ENCODE measurements around the gene CREG1. TPM values are rescaled to one million over a fixed set of nuclear protein-coding genes. Genes with fewer than 3 reads are reported as not detected.
A peak's percentile ranks its signal among the peaks of the same experiment; 100 is the strongest.

The CREG1 gene
- total and polyA plus RNA-seq, 2 donors: 68.6 to 125 TPM

GRCh38 chr1:167554028-167554779 is 642 bp upstream of the CREG1 start:
- WGBS: 8% methylated on average over 15 of the region's 15 CpGs
- no peak for DNase-seq (ENCODE audit: extremely low spot score)
- H3K4me3 ChIP-seq (ENCODE audit: low read depth, low read length): peak overlapping the region; percentile 90
- no peak overlapping the region for H3K27ac ChIP-seq (ENCODE audit: low read depth)
- no peaks in the 10 kb centered on the region for H3K4me1 ChIP-seq (ENCODE audit: insufficient read depth)
- no peaks in the 10 kb centered on the region for H3K36me3 ChIP-seq (ENCODE audit: insufficient read depth)

GRCh38 chr1:167551362-167551761 is 2.2 kb downstream of the CREG1 start:
- DNase-seq (ENCODE audit: extremely low spot score): no peak
- H3K36me3 ChIP-seq (ENCODE audit: insufficient read depth): no peaks in the 10 kb centered on the region
- H3K27ac ChIP-seq (ENCODE audit: low read depth): no peak overlapping the region
- no peaks in the 10 kb centered on the region for H3K4me1 ChIP-seq (ENCODE audit: insufficient read depth)
- H3K4me3 ChIP-seq (ENCODE audit: low read depth, low read length): no peak overlapping the region
- WGBS: 99% methylated on average over 1 of the region's 1 CpG

GRCh38 chr1:167548059-167548932 is 5.3 kb downstream of the CREG1 start:
- WGBS: 67% methylated on average over 5 of the region's 5 CpGs
- H3K36me3 ChIP-seq (ENCODE audit: insufficient read depth): no peaks in the 10 kb centered on the region
- no peaks in the 10 kb centered on the region for H3K4me1 ChIP-seq (ENCODE audit: insufficient read depth)
- no peak overlapping the region for H3K27ac ChIP-seq (ENCODE audit: low read depth)
- H3K4me3 ChIP-seq (ENCODE audit: low read depth, low read length): no peak overlapping the region
- no peak for DNase-seq (ENCODE audit: extremely low spot score)

GRCh38 chr1:167546935-167547334 is 6.6 kb downstream of the CREG1 start:
- Histone ChIP-seq H3K27ac (ENCODE audit: low read depth) (no peak overlapping the region), H3K36me3 (ENCODE audit: insufficient read depth) (no peaks in the 10 kb centered on the region), H3K4me1 (ENCODE audit: insufficient read depth) (no peaks in the 10 kb centered on the region), H3K4me3 (ENCODE audit: low read depth, low read length) (no peak overlapping the region)
- WGBS: 72% methylated on average over 1 of the region's 1 CpG
- no peak for DNase-seq (ENCODE audit: extremely low spot score)

GRCh38 chr1:167545349-167545748 is 8.2 kb downstream of the CREG1 start:
- 92% methylated on average over 4 of the region's 4 CpGs for WGBS
- DNase-seq (ENCODE audit: extremely low spot score): no peak
- H3K36me3 ChIP-seq (ENCODE audit: insufficient read depth): no peaks in the 10 kb centered on the region
- H3K27ac ChIP-seq (ENCODE audit: low read depth): no peak overlapping the region
- no peaks in the 10 kb centered on the region for H3K4me1 ChIP-seq (ENCODE audit: insufficient read depth)
- no peak overlapping the region for H3K4me3 ChIP-seq (ENCODE audit: low read depth, low read length)

- no peak for DNase-seq (ENCODE audit: extremely low spot score)
- 89% methylated on average over 3 of the region's 3 CpGs for WGBS
- Histone ChIP-seq H3K4me3 (ENCODE audit: low read depth, low read length) (no peak overlapping the region), H3K27ac (ENCODE audit: low read depth) (no peak overlapping the region), H3K4me1 (ENCODE audit: insufficient read depth) (no peaks in the 10 kb centered on the region), H3K36me3 (ENCODE audit: insufficient read depth) (no peaks in the 10 kb centered on the region)
Measured at GRCh38 chr1:167544447-167545093, 9.0 kb downstream of the CREG1 start.

GRCh38 chr1:167543199-167543990 is 10.2 kb downstream of the CREG1 start:
- WGBS: 78% methylated on average over 13 of the region's 13 CpGs
- Histone ChIP-seq H3K4me3 (ENCODE audit: low read depth, low read length) (no peak overlapping the region), H3K36me3 (ENCODE audit: insufficient read depth) (no peaks in the 10 kb centered on the region), H3K27ac (ENCODE audit: low read depth) (no peak overlapping the region), H3K4me1 (ENCODE audit: insufficient read depth) (no peaks in the 10 kb centered on the region)
- DNase-seq (ENCODE audit: extremely low spot score): no peak

GRCh38 chr1:167542109-167543032 is 11.2 kb downstream of the CREG1 start:
- no peaks in the 10 kb centered on the region for H3K36me3 ChIP-seq (ENCODE audit: insufficient read depth)
- 81% methylated on average over 12 of the region's 12 CpGs for WGBS
- DNase-seq (ENCODE audit: extremely low spot score): no peak
- H3K4me3 ChIP-seq (ENCODE audit: low read depth, low read length): no peak overlapping the region
- no peak overlapping the region for H3K27ac ChIP-seq (ENCODE audit: low read depth)
- H3K4me1 ChIP-seq (ENCODE audit: insufficient read depth): no peaks in the 10 kb centered on the region

GRCh38 chr1:167541610-167542009 is 12.0 kb downstream of the CREG1 start:
- WGBS: 0% methylated on average over 1 of the region's 1 CpG
- H3K4me1 ChIP-seq (ENCODE audit: insufficient read depth): no peaks in the 10 kb centered on the region
- no peak overlapping the region for H3K27ac ChIP-seq (ENCODE audit: low read depth)
- DNase-seq (ENCODE audit: extremely low spot score): no peak
- no peak overlapping the region for H3K4me3 ChIP-seq (ENCODE audit: low read depth, low read length)
- no peaks in the 10 kb centered on the region for H3K36me3 ChIP-seq (ENCODE audit: insufficient read depth)

GRCh38 chr1:167541003-167541402 is 12.6 kb downstream of the CREG1 start:
- no peaks in the 10 kb centered on the region for H3K4me1 ChIP-seq (ENCODE audit: insufficient read depth)
- H3K27ac ChIP-seq (ENCODE audit: low read depth): no peak overlapping the region
- no peak for DNase-seq (ENCODE audit: extremely low spot score)
- no peaks in the 10 kb centered on the region for H3K36me3 ChIP-seq (ENCODE audit: insufficient read depth)
- no peak overlapping the region for H3K4me3 ChIP-seq (ENCODE audit: low read depth, low read length)

- Histone ChIP-seq H3K4me3 (ENCODE audit: low read depth, low read length) (no peak overlapping the region), H3K4me1 (ENCODE audit: insufficient read depth) (no peaks in the 10 kb centered on the region), H3K27ac (ENCODE audit: low read depth) (no peak overlapping the region), H3K36me3 (ENCODE audit: insufficient read depth) (no peaks in the 10 kb centered on the region)
- no peak for DNase-seq (ENCODE audit: extremely low spot score)
- WGBS: 54% methylated on average over 5 of the region's 5 CpGs
Measured at GRCh38 chr1:167538657-167539056, 14.9 kb downstream of the CREG1 start.

- Histone ChIP-seq H3K4me1 (ENCODE audit: insufficient read depth) (no peaks in the 10 kb centered on the region), H3K4me3 (ENCODE audit: low read depth, low read length) (no peak overlapping the region), H3K36me3 (ENCODE audit: insufficient read depth) (no peaks in the 10 kb centered on the region), H3K27ac (ENCODE audit: low read depth) (no peak overlapping the region)
- WGBS: 8% methylated on average over 8 of the region's 8 CpGs
- DNase-seq (ENCODE audit: extremely low spot score): peak; percentile 41
Measured at GRCh38 chr1:167533851-167534300, 19.7 kb downstream of the CREG1 start.

Data from urinary bladder (tissue), 4 donors.